GM23248 (cell line): ENCODE measurements around the gene SYPL1.

Experiments used
- EZH2 ChIP-seq: fragments of 200-600 bp; sonication (generic); IDR thresholded peaks from 2 replicates; pipeline ENCODE4 v1.6.1; 2018; ENCODE audit warnings: antibody characterized with exemption, mild to moderate bottlenecking; ENCODE audit not compliant: insufficient read depth, poor library complexity, severe bottlenecking
- EZH2phosphoT487 ChIP-seq: fragments of 200-600 bp; sonication (generic); IDR thresholded peaks from 2 replicates; pipeline ENCODE4 v1.6.1; 2018; ENCODE audit warnings: antibody characterized with exemption, moderate library complexity, mild to moderate bottlenecking, low read depth; ENCODE audit not compliant: insufficient read depth

- TF ChIP-seq EZH2 (no peak), EZH2phosphoT487 (no peak)
Observed at GRCh38 chr7:106099539-106099938, 12.6 kb downstream of the SYPL1 start.
